ENCODE measurements around the gene MCTP2.
A peak's percentile ranks its signal among the peaks of the same experiment; 100 is the strongest.

Gene MCTP2, protein sequence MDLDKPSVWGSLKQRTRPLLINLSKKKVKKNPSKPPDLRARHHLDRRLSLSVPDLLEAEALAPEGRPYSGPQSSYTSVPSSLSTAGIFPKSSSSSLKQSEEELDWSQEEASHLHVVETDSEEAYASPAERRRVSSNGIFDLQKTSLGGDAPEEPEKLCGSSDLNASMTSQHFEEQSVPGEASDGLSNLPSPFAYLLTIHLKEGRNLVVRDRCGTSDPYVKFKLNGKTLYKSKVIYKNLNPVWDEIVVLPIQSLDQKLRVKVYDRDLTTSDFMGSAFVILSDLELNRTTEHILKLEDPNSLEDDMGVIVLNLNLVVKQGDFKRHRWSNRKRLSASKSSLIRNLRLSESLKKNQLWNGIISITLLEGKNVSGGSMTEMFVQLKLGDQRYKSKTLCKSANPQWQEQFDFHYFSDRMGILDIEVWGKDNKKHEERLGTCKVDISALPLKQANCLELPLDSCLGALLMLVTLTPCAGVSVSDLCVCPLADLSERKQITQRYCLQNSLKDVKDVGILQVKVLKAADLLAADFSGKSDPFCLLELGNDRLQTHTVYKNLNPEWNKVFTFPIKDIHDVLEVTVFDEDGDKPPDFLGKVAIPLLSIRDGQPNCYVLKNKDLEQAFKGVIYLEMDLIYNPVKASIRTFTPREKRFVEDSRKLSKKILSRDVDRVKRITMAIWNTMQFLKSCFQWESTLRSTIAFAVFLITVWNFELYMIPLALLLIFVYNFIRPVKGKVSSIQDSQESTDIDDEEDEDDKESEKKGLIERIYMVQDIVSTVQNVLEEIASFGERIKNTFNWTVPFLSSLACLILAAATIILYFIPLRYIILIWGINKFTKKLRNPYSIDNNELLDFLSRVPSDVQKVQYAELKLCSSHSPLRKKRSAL

DNA sequence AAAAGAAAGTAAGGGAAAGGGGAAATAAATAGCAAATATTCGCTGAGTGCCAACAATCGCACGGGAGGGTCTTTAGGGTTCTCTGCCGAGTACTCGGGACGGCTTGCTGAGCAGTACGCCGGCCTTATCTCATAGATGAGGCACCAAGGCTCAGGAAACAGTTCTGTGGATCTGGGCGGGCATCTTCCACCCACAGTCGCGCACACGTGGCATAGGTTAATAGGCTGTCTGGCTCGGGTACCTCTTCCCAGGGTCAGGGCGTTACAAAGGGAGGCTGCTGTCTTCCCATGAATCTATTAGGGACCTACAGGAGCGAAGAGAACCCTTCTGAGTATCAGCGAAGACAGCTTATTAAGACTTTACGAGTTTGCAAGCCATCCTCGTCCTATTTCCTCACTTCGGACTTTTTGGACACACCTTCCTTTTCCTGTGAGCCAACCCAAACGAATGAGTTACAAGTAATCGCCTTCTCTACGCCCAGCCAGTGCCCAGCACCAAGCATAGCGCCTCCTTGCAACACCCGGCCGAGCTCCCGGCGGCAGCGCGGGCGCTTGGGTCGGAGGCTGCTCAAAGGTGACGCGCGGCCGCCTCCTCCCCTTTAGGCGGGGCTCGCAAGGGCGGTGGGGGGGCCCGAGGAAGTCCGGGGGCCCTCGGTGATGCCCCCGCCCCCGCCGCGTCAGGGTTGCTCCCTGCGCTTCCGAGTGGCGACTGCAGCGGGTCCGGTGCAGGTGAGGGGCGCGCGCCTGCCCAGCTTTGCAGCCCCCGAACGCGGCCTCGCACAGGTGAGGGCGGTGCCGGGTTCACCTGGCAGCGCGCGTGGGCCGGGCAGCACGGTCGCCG lies at the start of gene MCTP2:
Gene MCTP2, plus strand, starts transcription at position 679 of the 840 bp plus-strand sequence. CDS start 66,705 bp downstream, outside the sequence.
- DNase-seq (ENCODE audit: low spot score): peak; percentile 61

DNA sequence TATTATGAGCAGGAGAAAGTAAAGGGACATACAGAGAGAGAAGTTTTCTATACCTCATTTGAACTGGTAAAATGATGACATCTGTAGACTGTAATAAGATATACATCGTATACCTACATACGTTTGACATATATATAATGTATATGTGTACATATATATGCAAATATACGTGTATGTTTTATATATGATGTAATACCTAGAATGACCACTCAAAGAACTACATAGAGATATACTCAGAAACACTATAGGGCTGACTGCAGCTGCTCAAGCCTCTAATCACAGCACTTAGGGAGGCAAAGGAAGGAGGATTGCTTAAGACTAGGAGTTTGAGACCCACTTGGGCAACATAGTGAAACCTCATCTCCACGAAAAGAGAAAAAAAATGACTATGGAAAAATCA lies 48.5 kb upstream of the MCTP2 start:
- DNase-seq (ENCODE audit: low spot score): no peak

DNA sequence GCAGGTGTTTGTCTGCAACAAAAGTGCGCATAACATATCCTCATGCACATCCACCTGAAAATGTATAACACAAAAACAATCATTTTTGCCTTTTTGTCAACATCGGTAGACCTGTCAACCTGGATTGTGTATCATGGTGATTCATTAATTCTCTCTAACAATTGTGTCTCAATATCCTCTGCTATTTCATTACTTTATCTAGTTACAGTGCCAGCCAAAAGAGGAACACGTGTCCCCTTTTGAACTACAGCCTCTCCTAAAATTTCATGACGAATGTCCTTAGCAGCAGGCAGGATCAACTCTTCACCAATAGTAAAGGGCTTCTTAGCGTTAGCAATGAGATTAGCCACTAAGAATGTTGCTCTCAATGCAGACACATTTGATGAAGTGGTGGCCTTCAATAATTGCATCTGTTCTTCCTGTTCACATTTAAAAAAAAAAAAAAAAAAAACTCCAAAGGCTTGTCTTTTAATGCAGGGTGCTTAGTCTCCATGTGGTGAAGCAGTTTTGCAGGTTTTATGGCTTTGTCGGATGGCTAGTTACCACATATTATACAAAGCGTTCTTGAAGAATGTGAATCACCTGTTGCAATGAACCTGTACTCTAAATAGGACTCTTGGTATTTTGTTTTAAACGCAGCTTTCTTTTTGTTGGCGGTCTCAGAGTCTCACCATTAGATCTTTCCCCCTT lies 45.7 kb upstream of the MCTP2 start:
- no peak for DNase-seq (ENCODE audit: low spot score)

DNA sequence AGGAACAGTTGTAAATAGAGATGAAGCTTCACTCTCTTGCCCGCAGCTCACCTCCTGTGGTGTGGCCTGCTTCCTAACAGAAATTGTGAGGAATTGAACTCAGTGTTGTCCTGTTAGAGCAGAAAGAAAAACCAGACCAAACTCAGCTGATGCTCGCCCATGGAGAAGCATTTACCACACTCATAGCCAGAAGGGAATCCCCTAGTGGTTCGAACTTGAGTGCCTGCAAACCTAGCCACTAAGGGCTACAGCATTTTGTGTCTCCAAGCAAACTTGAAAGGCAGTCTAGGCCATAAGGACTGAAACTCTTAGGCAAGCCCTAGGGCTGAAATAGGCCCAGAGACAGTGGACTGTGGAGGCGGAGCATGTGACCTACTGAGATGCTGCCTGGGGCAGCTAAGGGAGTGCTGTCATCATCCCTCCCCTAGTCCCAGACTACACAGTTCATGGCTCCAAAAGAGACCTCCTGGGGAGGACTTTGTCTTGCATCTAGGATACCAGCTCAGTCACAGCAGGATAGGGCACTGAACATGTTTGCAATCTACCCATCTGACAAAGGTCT lies 44.5 kb upstream of the MCTP2 start:
- no peak for DNase-seq (ENCODE audit: low spot score)

DNA sequence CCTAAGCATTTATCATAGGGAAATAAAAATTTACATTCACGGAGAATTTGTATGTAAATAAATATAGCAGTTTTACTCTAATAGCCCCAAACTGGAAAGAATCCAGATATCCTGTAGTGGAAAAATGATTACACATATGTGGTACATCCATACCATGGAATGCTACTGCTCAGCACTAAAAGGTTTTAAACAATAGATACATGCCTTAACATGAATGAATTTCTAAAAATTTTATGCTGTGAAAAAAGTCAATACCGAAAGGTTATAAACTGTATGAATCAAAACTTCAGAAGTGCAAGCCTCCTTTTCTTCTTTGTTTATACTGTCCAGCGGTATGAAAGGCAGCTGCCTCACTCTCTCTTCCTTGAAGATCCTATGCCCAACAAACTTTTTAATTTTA lies 37.5 kb upstream of the MCTP2 start:
- DNase-seq (ENCODE audit: low spot score): no peak

DNA sequence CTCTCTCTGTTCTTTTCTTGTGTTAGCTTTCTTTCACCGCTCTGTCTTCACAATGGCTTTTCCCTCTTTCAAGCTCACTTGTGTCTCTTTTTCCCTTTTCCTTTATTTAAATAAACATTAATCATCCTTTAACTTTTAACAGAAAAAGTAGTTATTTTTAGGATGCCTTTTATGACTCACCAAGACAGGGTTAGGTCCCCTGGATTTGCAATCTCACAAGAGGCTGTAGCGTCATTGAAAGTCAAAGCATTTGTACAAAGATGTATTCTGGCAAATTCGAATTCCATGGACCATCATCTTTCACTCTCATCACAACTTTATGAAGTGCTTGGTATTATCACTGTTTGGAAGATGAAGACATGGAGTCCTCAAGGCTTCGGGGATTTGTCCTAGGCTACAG lies 34.8 kb upstream of the MCTP2 start:
- DNase-seq (ENCODE audit: low spot score): no peak

DNA sequence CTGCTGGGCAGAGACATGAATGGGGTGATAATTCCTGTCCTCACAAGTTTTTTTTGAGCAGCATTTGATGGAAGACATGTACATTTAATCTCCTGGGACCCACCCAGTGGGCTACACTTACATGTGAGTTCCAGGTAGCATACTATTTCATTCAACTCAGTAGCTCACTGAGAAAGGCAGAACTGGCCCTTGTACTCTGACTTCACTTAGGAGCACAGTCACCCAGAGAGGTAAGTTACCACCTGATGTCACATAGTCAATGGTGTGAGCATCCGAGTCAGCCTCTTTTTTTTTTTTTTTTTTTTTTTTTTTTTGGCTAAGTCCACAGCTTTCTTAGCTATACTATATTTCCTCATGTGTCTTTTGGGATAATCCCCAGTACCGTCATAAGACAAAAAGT lies 32.7 kb upstream of the MCTP2 start:
- DNase-seq (ENCODE audit: low spot score): no peak

DNA sequence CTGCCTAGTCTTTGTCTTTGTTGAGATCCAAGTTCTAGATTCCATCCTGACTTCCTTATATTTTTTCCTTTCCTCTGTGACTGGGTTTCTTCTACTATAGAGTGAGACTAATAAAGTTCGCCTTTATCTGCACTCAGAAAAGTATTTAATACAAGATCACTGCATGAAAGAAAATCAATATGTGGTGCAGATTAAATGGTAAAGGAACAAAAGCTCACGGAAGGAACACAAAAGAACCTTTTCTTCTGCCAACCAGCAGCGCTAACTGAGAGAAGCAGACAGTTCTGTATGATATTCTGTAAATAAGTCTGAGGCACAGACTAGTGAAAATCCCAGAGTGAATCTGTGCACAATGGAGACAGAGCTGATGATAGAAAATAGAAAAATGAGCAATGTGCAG lies 31.6 kb upstream of the MCTP2 start:
- DNase-seq (ENCODE audit: low spot score): no peak

DNA sequence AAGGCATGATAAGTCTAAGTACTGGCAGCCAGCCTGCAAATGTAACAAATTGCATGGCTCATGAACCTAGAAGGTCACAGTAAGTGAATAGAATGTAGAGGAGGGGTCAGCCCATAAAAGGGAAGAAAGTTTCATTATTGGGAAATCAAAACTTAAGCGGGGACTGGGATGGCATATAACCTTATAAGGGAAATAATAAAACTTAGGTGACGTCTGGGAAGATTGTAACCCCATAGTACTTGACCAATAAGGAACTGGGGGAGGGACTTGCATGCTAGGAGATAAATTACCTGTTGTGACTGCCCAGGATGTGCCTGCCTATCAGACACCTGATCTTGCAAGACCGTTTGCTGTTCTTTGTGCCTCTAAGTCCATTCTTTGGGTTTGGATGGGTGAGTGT lies 28.1 kb upstream of the MCTP2 start:
- no peak for DNase-seq (ENCODE audit: low spot score)

DNA sequence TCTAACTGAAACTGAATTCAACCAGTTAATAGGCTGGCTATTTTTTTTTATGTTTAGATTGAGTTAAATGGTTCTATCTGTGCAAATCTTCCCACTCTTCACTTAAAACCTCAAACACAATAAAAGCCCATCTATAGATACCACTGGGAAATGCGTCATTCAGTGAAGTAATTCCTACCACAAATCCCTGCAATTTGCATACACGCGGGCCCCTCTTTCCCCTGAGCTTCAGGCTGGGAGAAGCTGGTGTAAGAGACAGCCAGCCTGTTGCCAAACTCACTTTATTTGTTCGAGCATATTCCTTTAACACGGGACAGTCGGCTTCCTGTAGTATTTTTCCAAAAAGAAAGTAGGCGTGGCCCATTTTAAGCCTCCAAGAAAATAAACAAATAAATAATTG lies 26.0 kb upstream of the MCTP2 start:
- DNase-seq (ENCODE audit: low spot score): no peak

DNA sequence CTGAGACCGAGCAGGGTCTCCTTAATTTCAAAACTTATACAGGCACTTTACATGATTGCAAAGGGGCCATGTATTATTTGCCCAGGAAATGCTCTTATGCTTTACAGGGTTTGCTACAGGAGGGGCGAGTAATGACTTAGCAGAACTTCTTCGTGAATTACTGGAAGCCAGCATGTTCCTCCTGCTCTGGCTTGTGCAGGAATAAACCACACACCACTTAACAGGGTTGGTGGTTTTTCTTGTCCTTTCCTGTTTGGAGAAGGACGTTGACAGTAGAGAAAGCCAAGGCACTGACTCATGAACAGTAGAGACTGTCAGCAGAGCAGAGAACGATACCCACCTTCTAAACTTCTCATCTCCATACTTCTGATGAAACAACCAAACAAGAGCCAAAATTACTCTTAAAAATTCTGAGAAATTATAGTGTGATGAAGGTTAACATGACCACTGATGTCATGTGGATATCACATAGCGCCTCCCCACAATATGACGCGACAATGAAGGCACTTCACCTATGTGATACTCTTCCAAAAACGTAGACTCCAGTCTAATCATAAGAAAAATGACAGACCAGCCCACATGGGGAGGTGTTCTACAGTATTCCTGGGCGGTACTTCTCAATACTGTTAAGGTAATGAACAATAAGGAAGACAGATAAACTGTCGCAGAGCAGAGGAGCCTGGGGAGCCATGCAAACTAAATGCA lies 24.7 kb upstream of the MCTP2 start:
- DNase-seq (ENCODE audit: low spot score): peak; percentile 15

DNA sequence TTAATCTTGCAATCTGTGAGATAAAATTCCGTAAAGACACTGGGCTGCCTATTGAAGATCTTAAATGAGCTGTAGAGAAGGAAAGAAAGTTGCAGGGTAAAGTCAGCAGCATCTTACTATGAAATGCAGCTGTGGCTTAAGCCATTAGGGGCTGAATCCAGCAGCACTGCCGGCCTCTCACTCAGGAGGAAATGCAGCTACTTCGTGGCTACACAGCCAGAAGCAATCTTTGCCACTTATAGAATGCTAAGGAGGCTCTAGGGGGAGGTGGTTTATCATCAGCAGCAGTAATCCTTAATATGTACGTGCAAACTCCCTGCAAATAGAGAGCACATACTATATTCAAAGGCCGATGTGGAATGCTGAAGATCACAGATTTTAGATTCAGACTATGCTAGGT lies 19.1 kb upstream of the MCTP2 start:
- no peak for DNase-seq (ENCODE audit: low spot score)

DNA sequence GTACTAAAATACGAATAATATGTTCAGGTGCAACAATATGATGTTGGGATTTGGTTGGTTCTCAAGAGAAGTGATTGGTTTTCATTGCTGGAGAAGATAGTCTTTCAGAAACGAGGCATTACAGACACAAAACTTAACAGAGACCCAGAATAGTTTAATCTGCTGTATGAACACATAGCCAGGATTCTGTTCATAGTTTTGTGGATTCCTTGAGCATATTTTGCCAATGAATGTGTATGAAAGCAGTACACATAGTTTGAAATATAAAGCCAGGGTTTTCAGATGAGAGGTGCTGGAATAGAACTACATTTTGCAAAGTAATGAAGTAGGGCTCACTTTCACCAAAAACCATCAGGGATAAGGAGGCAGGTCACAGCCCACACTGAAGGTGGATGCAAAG lies 5.7 kb upstream of the MCTP2 start:
- DNase-seq (ENCODE audit: low spot score): peak; percentile 26

DNA sequence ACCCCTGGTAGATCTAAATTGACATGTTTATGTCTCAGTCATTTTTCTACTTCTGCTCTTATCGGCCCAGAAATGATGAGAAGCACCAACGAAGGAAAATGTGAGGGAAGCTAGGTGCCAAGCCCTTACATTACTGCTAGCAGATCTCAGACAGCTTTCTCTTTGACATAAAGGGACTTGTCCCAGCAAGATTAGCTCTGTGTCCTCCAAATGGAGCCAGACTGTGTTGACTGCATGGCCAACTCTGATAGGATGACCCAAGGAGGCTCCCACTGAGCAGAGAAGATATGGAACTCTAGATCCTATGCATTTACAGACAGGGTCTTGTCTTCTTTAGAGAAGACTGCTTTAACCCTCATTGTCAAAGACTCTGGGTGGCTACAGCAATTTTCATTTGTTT lies 2.8 kb upstream of the MCTP2 start:
- no peak for DNase-seq (ENCODE audit: low spot score)

DNA sequence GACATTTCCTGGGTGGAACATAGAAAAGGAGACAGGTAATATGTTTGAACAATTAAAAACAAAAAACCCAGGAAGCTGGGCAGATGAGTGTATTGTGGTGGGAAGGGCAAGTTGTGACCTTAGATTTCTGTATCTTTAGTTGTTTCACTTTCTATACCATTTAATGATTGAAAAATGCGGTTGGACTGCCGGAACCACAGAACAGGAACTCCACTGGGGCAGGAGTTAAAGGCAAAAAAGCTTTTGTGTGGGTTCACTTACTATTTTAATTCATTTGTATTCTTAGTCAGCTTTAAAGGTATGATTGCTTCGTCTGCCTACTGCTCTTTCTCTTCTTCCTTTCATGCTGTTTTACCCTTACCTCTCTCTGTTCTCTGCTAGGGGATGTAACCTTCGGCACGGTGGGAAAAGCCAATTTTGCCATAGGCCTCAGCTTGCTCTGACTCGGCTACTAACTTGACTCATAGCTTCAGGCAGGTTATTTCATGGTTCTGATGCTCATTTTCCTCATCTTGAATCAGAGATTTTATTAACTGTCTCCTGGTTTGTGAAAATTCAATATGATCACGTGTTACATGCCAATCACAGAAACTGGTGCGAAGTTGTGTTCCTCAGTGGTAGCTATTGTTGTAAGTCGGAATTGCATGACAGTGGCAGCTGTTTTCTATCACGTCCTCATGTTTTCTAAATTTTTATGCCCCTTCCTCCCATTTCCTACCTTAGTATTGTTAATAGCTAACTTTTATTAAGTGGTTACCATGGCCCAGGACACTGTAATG lies 1.6 kb upstream of the MCTP2 start:
- DNase-seq (ENCODE audit: low spot score): no peak

DNA sequence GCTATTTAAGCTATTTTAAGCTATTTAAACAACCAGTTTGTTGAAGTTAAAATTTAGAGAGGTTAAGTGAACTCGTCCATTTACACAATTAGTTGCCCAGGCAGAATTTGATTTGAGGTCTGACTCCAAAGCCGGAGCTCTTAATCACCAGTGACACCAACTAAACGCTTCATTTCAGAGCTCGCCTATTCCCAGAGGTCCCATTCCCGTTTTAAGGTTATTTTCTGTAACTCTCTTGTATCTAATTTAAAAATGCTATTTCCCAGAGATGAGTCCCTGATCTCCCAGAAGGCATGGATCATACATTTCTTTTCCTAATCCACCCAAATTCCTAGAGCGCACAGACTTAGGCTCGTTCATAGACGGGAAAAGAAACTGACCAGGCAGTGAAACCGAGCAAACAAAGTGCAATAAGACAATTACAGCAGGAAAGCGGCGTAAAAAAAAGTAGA lies 904 bp upstream of the MCTP2 start:
- peak; percentile 8 for DNase-seq (ENCODE audit: low spot score)

DNA sequence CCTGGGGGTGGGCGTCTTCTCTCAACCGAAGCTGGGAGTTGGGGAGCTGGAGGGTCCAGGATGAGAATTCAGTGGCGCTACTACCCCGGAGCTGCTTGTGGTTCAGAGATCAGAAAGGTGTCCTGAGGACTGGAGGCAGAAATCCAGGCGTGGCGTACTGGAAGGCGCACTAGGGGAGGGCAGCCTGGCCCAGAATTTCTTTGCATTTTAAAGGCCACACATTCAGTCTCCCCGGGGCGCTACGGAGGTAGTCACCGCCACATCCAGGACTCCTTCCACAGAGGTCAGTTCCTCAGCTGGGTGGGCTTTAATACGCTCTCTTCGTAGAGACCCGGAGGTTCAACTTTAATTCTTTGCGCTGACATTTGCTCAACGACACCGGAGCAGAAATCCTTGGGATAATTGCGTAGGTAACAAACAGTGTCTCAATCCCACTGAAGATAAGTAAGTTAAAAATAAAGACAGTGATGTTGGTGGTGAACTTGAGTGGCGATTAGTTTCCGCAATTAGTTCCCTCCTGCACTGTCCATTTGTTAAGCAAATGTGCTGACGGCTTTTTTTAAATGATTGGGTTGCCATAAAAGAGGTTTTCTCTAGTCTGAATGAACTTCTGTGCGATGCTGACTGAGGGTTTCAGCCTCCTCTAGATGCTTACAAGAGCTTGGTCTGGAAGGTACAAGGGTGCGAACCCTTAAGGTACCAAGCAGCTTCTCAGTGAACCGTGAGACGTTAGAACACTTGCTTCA lies 535 bp downstream of the MCTP2 start:
- DNase-seq (ENCODE audit: low spot score): peak; percentile 5

DNA sequence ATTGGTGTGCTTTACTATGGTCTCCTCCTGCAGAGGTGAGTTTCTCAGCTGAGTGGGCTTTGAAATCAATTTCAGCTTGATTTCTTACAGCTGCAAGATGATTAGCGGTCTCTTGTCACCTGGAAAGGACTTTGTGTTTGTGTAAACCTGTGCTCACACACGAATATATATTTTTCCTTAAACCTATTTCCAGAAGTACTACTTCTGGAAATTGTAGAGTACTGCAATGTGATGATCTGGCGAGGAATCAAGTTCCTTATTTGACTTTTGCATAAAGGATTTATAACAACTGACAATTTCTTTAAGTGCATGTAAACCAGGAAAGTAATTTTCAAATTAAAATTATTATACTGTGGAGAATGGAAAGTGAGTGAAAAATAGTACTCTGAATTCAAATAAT lies 2.1 kb downstream of the MCTP2 start:
- DNase-seq (ENCODE audit: low spot score): no peak

DNA sequence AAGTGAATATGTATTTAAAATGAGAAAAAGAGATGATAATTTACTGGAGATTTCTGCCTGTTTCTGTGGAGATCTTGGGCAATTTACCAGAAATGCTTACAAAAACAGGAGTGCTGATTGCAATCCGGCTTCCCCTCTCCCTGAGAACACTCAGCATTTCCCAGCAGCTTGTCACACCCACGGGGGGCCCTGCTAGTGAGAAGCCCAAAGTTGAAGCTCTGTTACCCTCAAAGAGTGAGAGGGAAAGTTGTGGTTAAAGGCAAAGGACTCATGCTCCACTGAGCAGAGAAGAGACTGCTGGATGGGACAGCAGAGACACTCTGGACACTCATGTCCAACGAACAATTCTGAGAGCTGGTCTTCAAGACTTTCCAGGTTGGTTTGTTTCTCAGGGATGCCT lies 2.9 kb downstream of the MCTP2 start:
- DNase-seq (ENCODE audit: low spot score): no peak
